GM21367 (cell line): ENCODE results near the gene PADI6.
"Not testable (repeated sequence)": the region's sequence is repeated elsewhere in the genome, so short reads cannot be mapped to it uniquely, and the experiment has no call there.

ENCODE experiments used
- ATAC-seq: cut with Tn5 transposase; IDR thresholded peaks from one replicate; pipeline ENCODE4 v1.9.1; 2021; ENCODE audit not compliant: unreplicated experiment

PADI6 gene

DNA sequence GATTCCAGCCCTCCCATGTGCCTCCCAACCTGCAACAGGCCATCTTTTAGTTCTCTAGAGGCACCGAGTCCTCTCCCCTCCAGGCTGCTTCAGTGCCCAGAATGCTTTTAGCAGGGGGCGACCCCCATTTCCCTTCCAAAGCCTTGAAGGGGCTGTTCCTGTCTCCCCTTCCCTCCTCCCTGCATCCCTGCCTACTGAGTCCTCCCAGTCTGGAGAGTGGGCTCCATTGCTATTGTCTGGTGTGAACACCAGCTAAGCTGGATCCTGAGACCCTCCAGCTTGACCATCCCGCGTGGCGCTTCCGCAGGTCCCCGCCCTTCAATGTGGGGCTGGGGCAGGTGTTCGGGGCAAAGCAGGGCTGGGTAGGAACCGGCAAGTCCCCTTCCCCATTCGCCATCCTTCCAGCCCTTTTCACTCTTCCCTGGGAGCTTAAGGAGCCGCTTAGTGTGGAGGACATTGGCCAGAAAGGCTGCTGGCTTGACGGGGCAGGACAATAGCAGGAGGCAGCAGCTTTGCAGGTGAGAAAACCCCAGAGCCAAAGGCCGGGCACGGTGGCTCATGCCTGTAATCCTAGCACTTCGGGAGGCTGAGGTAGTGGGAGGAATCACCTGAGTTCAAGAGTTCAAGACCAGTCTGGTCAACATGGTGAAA is 32.2 kb downstream of the PADI6 start:
- no peak for ATAC-seq

DNA sequence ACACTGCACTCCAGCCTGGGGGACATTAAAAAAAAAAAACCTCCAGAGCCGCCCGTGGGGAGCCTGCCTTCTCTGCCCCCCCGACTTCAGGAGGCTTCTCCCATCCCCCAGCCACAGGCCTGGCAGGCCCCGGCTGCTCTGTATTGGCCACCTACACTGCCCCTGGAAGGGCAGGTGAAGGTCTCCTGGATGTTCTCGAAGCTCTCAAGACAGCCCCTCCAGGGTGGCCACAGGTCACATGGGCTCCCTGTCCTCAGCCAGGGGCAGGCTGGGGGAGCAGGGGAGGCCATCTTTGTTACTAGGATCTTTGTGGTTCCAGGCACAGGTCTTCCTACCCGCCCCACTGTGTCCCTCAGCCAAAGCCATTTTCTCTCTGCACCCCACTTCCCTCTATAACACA is 32.8 kb downstream of the PADI6 start:
- no peak for ATAC-seq

DNA sequence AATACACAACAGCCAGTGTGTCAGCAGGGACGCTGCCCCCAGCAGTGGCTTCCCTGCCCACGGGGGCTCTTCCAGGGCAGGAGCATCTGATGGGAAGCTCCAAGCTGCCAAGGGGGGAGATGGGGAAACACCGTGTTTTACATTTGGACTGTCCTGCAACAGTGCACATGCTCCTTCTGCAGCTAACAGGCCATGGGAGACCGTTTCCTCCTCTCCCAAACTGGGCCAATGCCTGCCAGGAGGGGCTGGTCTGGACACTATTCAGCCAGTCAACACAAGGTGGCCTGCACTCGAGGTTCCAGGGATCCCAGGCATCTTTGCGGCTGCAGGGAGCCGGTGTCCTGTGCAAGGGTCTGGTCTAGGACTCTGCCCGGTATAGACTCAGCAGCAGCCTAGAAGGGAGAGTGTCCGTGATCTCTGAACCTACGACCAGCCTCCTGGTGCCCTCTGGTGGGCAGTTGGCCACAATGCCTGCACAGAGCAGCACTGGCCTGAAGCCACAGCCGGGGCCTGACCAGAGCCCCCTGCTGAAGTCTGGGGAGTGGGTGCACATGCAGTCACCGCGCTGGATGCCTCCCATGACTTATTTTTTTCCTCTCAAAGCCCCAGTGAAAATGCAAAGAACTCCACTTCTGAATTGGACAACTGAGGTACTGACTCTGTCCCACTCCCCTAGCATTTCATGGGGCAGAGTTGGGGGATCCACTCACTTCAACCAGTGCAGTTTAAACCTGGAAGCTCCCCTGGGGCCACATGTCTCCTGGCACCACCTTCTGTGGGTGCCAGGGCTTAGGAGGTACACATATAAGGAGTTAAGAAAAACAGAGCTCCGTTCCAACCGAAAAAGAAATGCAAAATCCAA is 34.1 kb downstream of the PADI6 start:
- ATAC-seq = no peak

DNA sequence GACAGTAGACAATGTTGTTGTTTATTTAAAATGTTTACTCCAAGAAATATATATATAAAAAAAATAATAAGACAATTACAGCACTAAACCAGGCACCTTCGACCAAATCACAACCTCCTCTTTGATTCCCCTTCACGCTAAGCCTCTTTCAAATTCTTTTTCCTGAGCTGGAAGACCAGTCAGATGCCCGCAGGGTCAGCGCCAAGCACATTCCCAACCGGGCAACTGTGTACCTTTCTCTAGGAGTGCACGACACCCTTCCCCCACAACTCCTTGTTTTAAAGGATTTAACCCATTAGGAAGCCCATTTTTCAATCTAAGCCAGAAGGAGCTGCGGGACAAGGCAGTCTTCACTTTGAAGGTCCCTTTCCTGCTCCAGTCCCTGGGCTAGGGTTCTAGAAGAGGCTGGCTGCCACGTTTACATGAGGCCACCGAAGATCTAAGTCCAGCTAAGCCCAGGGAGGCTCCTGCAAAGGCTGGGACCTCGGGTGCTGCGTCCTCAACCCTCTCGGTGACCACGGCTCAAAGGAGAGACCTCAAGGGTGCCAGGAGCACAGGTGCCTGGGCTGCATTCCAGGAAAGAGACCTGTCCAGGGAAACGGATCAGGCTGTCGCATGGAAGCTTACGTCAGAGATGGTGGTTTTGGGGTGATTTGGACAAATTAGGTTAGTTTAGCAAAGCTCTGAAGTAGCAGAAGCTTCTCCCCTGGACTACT is 34.9 kb downstream of the PADI6 start:
- ATAC-seq = not testable (repeated sequence)

- ATAC-seq = not testable (repeated sequence)
These were observed 36.0 kb downstream of the PADI6 start for GRCh38 chr1:17407786-17408514.

DNA sequence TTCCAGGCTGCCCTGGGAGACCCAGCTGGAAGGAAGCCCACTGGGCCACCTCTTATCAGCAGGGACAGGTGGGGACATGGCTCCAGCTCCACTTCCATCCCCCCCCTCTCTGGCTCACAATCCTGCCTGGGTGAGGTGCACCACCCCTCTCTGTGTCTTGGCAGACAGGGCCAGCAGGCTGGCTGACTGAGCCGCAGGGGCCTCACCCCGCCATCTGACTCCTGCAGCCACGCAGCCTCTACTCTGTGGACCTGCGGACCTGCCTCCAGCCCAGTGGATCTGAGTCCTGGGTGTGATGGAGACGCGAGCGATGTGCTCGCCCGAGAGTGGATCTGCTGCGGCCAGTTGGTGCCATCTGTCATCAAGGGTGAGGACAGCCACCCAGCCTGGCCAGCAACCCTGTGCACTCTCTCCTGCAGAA is 37.4 kb downstream of the PADI6 start:
- ATAC-seq = no peak

- no peak for ATAC-seq
These were observed 40.3 kb downstream of the PADI6 start for GRCh38 chr1:17412093-17412870.

GRCh38 chr1:17414022-17414421 is 42.0 kb downstream of the PADI6 start:
- ATAC-seq = no peak

DNA sequence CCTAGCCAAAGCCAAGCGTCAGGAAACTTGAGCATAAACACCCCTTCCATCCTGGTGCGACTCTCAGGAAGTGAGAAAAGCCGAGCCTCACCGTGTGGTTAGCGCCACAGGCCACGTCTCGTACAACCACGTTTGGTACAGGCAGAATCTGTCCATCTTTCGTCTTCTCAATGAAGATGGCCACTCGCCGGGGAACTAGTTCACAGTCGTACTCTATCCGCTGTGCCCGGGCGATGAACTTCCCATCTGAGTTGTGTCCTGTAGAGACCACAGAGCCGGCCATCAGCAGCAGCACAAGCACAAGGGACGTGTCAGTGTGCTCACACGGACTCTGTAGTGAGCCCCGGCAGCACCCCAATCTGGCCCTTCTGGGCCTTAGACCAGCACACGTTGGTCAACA is 44.4 kb downstream of the PADI6 start:
- ATAC-seq = no peak

DNA sequence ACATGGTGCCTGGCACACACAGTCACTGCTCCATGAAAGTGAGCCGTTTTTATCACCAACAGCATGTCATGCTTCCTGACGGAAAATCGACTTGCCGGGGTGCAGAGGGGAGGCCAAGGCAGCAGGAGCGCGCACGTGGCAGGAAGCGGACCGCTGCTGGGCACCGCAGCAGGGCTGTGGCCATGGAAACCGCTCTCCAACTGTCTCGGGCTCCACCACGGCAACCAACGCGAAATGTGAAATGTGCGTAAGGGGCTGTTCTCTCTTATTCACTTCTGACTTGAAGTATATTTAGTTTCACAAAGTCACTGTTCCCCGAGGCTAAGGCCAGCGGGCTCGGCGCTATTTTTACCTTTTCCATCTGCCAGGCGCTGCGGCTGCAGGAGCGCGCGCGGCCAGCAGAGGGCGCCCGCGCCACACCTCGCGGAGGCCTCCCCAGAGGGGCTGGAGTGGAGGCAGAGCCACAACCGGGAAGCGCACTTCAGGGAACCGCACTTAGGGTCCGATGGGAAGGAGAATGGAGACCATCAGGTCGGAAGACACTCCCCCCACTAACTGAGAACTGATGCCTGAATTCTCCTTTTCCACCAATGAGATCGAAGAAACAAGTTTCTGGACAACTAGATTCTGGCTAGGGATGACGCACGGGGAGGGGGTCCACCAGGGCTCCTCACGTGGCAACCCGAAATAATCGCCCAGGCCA is 47.8 kb downstream of the PADI6 start:
- no peak for ATAC-seq

DNA sequence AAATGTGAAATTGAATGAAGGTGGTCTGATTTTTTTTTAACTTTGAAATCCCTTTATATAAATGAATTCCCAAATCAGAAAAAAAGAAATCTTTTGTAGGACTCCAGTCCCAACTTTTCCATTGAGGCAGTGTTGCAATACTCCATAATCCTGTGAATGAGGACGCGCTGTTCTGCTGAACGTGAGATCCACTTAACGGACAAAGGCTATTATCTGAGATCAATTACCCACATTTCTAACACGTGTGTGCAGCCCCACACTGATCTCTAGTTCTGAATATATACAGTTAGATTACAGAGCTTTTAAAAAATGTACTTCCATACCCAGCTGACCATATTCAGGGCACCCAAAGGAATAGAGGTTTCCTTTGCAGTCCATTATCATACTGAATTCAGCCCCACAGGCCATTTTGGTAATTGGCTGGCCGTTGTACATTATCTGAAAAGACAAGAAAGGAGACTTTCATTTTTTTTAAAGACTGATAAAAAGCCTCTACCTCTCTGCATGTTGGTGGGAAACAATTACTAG is 48.5 kb downstream of the PADI6 start:
- ATAC-seq = no peak

GRCh38 chr1:17422461-17422860 is 50.5 kb downstream of the PADI6 start:
- ATAC-seq = no peak

DNA sequence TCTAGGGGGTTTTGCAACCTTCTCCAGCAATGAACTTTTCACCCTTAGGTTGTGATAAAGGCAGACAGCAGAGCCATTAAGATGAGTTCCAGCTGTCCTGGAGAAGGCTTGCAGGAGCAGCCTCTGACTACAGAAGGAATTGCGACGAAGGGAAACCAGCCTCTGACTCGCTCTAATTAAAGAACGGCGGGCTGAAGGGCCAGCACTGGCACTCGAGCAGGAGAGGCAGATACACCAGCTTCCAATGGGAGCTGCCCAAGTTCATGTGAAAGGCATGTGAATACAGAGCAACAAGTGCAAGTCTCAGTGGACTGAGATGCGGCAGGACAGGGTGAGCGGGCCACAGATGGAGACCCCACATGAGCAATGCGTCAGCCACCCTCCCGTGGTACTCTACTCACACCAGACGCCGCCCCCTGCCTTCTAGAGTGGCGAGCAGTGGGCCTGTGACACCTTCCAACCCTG is 51.8 kb downstream of the PADI6 start:
- ATAC-seq = no peak

DNA sequence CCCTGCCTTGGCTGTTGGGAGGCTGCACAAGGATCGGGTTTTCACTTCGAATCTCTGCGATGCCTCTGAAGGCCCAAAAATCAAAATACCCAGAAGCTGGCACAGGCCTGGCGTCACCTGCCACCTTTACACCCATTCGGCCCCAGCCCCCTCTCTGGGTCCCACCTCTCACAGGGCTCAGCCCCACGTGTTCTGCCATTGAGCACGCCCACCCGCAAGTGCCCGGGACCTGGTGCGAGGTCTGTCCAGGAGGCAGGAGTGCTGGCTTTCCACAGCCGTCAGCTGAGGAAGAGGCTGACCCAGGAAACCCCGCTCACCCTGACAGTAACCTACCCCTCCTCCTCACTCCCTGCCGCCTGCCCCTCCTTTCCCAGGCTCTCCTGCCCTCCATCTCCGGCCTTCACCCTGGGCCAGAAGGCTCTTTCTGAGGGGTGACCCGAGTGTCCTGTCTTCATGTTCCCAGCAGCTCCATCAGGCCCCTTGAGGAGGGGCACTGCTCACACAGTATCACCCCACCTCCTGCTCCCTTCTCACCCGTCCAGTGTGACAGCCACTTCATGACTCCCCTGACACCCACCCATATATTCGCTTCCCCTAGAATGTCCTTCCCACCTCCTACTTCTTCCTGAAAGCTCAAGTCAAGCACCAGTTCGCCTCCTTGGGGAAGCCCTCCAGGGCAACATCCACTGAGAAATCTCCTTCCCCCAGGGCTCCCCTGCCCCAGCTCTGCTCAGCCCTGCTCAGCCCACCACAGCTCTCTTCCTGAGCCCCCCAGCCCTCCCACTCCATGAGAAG is 54.0 kb downstream of the PADI6 start:
- ATAC-seq = no peak

- no peak for ATAC-seq
These were observed 56.0 kb downstream of the PADI6 start for GRCh38 chr1:17427696-17428660.

DNA sequence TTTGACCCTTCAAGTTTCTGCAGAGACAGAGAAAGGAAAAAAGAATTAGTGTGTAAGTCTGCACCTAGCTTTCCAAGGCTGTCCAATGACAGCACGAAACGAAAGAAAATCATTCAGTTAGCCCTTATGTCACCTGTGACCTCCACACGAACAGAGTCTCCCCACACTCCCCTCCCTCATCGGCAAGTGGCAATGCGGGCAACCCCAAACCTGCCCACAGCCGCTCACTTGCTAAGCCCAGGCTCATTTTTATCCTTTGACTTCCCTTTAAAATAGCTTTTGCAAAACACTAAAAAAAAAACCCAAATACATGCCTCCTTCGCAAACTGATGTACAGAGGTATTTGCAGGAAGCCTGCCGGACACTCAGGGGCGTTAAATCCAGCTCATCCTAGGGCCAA is 57.2 kb downstream of the PADI6 start:
- no peak for ATAC-seq

DNA sequence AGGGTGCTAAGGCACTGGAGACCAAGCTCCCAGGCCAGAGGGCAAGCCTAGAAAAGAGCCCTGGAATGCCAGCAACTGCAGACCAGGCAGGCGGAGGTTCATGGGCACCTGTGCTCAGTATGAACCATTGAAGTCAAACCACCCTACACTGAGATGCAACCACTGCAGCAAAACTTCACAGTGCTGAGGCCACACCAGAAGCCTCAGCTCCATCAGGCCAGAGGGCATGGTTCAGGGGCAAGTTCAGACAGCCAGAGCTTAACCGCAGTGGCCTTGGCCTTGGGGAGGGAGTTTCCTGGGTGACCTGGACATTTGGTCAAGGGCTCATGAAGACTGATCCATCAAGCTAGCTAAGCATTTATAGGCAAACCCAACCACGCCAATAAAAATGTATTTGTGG is 60.4 kb downstream of the PADI6 start:
- ATAC-seq = no peak
